Measurements from ENCODE around the gene CENPA. TPM values are rescaled to one million over a fixed set of nuclear protein-coding genes. Genes with fewer than 3 reads are reported as not detected.

Gene CENPA
- total and polyA plus RNA-seq, 12 donors, result 0.20 to 4.5 (median 0.83) TPM; not detected in 4

- H3K27me3 ChIP-seq, result peaks cover 39% of the 10 kb centered on the region
- TF ChIP-seq CTCF (IDR thresholded peaks at IDR 0.05) (no peak), POLR2A (IDR thresholded peaks at IDR 0.05) (no peak)
- no peak for DNase-seq
- intact Hi-C loops (cut with DNase I), result no loop called here
- H3K9me3 ChIP-seq (replicated peaks in 1 of 3), result no peaks in the 10 kb centered on the region
- H3K27ac ChIP-seq, result no peak overlapping the region
- no peaks in the 10 kb centered on the region for H3K36me3 ChIP-seq (replicated peaks in 1 of 2)
- peaks cover 4 to 8% of the 10 kb centered on the region in 2 donors for H3K4me1 ChIP-seq (replicated peaks in 1 of 2)
- H3K4me3 ChIP-seq, result no peak overlapping the region
- 37 to 46% (median 40%) methylated on average over 4 of the region's 4 CpGs for WGBS, 4 donors
Observed at GRCh38 chr2:26843041-26843440, 57.2 kb downstream of the CENPA start.

Other genes with a start within 250 kb of the CENPA start
- gene CIB4, start 144.7 kb upstream of the CENPA start, total RNA-seq, result 1 to 10 TPM in 7 of 9 donors, not detected in 2; 2.2 to 6.9 (median 3.5) TPM
- gene CIB4, start 144.7 kb upstream of the CENPA start, polyA plus RNA-seq, result 10 to 100 TPM in 1 of 3 donors, 1 to 10 TPM in 2; 3.3 to 10.1 (median 5.3) TPM
- gene KCNK3, start 93.3 kb upstream of the CENPA start, total RNA-seq, result 100 to 1,000 TPM in 8 of 9 donors, 10 to 100 TPM in 1; 69.6 to 595 (median 395) TPM
- 100 to 1,000 TPM; 133 to 325 (median 160) TPM for gene KCNK3, start 93.3 kb upstream of the CENPA start, polyA plus RNA-seq
- 10 to 100 TPM; 27.5 to 92.4 (median 67.0) TPM for gene SLC35F6, start 21.8 kb upstream of the CENPA start, total RNA-seq
- 10 to 100 TPM; 20.0 to 49.8 (median 23.7) TPM for gene SLC35F6, start 21.8 kb upstream of the CENPA start, polyA plus RNA-seq
- 1 to 10 TPM in 2 of 9 donors, under 1 TPM in 3, not detected in 4; 0.34 to 1.6 (median 0.64) TPM for gene DPYSL5, start 62.1 kb downstream of the CENPA start, total RNA-seq
- gene DPYSL5, start 62.1 kb downstream of the CENPA start, polyA plus RNA-seq, result 1 to 10 TPM in 2 of 3 donors, under 1 TPM in 1; 0.37 to 1.6 (median 1.0) TPM
- gene MAPRE3, start 184.6 kb downstream of the CENPA start, total RNA-seq, result 10 to 100 TPM; 11.0 to 27.9 (median 18.6) TPM
- 10 to 100 TPM; 26.5 to 73.0 (median 30.5) TPM for gene MAPRE3, start 184.6 kb downstream of the CENPA start, polyA plus RNA-seq
- gene TMEM214, start 246.9 kb downstream of the CENPA start, total RNA-seq, result 100 to 1,000 TPM in 2 of 9 donors, 10 to 100 TPM in 7; 25.2 to 124 (median 50.0) TPM
- gene TMEM214, start 246.9 kb downstream of the CENPA start, polyA plus RNA-seq, result 100 to 1,000 TPM in 1 of 3 donors, 10 to 100 TPM in 2; 63.7 to 111 (median 96.8) TPM